Right hindlimb (tissue), 1 donor: ENCODE measurements around the gene GKN2.
A peak's percentile ranks its signal among the peaks of the same experiment; 100 is the strongest.

Experiments
- DNase-seq: peaks from one replicate; pipeline ENCODE4 v3.0.0-alpha.2; 2018

The GKN2 gene

GRCh38 chr2:68952887-68953521 is at the start of gene GKN2:
TSS of gene GKN2 (minus strand) at chr2:68952893. CDS start at chr2:68952861, 32 bp downstream.
- no peak for DNase-seq

- no peak for DNase-seq
These were observed 49.2 kb upstream of the GKN2 start for GRCh38 chr2:69001879-69002278.

GRCh38 chr2:68997401-68997800 is 44.7 kb upstream of the GKN2 start:
- DNase-seq: no peak

DNA sequence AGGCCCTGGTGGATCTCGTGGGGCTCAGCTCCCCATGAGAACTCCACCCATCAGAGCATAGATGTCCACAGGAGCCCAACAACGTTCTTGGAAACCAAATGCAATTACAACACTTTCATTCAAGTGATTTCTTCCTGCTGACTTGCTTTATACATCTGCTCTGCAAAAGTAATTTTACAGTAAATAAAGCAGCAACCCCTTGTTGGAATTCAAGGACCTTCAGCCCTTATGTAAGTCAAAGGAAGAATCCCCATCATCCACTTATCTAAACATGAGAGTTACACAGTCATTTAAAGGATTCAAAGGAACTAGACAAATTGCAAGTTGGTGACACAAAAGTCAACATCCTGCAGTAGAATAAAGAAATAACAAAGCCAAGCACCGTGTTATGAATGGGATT is 43.2 kb upstream of the GKN2 start:
- no peak for DNase-seq

- DNase-seq: peak; percentile 49
These were observed 42.2 kb upstream of the GKN2 start for GRCh38 chr2:68994864-68995263.

- no peak for DNase-seq
These were observed 41.0 kb upstream of the GKN2 start for GRCh38 chr2:68993660-68994059.

GRCh38 chr2:68992933-68993332 is 40.2 kb upstream of the GKN2 start:
- DNase-seq: no peak

- DNase-seq: no peak
These were observed 39.6 kb upstream of the GKN2 start for GRCh38 chr2:68992341-68992740.

- DNase-seq: no peak
These were observed 36.3 kb upstream of the GKN2 start for GRCh38 chr2:68989035-68989434.

GRCh38 chr2:68987021-68987503 is 34.4 kb upstream of the GKN2 start:
- DNase-seq: no peak

GRCh38 chr2:68980956-68981355 is 28.3 kb upstream of the GKN2 start:
- no peak for DNase-seq

DNA sequence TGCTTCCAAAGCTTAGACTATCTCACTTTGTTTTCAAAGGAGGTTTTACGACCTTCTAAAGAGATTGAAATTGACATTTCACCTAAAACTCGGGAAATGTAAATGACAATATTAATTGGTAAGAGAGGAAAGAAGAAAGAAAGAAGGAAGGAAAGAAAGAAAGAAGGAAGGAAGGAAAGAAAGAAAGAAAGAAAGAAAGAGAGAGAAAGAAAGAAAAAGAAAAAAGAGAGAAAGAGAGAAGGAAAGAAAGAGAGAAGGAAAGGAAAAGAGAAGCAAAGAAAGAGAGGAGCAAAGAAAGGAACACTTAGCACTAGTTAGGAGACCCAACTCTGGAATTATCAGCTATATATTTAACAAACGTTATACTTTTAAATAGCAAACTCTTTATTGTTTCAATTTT is 25.4 kb upstream of the GKN2 start:
- DNase-seq: no peak

DNA sequence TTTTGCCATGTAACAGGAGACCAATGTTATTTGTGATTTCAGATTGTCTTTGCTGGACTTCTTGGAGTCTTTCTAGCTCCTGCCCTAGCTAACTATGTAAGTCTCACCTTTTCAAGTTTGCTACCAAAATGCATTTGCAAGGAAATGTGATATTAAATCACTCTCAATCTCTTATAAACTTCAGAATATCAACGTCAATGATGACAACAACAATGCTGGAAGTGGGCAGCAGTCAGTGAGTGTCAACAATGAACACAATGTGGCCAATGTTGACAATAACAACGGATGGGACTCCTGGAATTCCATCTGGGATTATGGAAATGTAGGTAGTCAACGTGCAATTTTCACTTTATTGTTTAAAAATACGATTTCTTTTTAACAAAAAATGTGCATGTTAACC is 24.8 kb upstream of the GKN2 start:
- DNase-seq: no peak

DNA sequence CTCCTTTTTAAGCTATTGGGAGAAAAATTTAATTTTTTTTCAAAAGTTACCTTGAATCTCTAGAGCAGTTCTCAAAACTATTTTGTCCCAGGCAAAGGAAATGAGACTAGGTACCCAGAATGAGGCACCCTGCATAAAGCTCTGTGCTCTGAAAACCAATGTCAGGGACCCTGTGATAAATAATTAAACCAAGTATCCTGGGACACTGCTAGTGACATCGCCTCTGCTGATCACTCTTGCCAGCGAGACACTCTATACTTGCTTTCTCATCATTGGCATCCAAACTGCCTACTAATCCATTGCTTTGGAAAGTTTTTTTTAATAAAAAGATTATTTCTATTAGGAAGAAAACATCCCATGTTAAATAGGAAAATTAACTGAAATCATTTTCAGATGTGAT is 23.2 kb upstream of the GKN2 start:
- no peak for DNase-seq

GRCh38 chr2:68974946-68975665 is 22.4 kb upstream of the GKN2 start:
- no peak for DNase-seq

DNA sequence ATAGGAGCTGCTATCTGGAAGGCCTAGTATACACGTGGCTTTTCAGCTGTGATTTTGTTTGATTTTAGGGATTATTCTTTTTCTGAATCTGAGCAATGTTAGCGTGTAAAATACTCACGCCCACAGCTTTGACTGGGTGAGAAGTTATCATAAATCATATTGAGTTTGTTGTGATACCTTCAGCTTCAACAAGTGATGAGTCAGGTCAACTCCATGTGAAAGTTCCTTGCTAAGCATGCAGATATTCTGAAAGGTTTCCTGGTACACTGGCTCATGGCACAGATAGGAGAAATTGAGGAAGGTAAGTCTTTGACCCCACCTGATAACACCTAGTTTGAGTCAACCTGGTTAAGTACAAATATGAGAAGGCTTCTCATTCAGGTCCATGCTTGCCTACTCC is 21.6 kb upstream of the GKN2 start, which contains the start of gene GKN1:
Gene GKN1, plus strand, starts transcription at position 386 of the 400 bp plus-strand sequence. CDS start 42 bp downstream, outside the sequence.
- no peak for DNase-seq

DNA sequence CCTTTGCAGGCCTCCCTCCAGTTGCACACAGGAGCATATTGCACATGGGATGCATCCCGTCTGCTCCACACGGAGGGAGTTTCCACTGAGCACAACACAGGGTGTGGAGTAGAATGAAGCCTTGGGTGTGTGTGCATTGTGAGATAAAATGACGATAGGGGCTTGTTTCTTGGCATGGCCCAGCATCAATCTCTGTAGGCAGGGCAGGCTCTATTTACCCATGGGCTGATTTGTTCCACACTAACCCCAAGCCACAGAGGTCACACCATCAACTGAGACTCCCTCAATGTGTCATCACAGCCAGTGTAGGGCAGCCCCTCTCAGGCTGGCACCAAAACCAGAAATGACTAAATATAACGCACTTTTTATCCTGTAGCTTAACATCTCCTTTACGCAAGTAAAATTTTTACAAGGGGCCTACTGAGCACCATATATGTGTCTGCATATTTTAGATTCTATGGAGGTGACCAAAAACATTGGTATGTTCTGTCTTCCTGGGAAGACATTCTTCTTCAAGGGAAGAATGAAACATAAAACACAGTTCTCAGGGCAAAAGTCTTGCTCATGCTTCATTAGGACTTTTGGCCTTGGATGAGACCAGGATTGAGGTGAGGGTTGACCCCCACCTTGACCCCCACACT is 19.0 kb upstream of the GKN2 start:
- DNase-seq: no peak

- DNase-seq: peak; percentile 44
These were observed 18.0 kb upstream of the GKN2 start for GRCh38 chr2:68970566-68971265.

DNA sequence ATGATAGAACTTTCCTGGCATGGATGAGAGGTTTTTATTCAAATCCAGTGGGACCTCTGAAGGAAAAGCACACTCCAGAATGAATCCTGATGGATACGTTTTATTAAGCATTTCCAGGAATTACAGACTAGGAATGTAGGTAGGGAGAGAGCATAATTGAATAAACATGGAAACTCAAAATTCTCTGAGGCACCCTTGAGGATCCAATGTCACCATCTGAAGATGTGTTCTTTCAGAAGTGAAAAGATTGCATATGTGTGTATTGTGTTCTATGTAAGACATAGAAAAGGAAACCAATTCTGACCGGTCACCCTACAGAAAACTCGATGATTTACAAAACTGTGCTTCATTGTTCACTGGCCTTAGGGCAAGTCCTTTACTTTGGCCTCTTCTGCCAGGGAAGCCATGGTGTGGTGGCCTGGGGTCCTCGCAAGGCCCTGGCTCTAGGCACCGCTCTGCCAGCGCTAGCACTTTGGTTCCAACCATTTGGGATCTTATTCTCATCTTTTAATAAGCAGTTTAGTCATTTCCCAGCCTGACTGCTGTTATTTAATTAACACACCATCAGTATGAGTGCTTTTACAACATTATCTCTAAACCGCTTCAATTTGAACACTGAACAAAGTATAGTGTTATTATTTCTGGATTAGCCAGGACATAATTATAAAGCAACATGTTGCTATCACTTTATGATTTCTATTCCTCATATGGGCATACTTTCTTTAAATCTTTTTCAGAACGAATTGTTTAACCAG is 17.2 kb upstream of the GKN2 start:
- no peak for DNase-seq

- no peak for DNase-seq
These were observed 15.5 kb upstream of the GKN2 start for GRCh38 chr2:68968221-68968620.

- no peak for DNase-seq
These were observed 11.6 kb upstream of the GKN2 start for GRCh38 chr2:68964282-68964681.

- no peak for DNase-seq
These were observed 8.7 kb upstream of the GKN2 start for GRCh38 chr2:68961380-68961779.

DNA sequence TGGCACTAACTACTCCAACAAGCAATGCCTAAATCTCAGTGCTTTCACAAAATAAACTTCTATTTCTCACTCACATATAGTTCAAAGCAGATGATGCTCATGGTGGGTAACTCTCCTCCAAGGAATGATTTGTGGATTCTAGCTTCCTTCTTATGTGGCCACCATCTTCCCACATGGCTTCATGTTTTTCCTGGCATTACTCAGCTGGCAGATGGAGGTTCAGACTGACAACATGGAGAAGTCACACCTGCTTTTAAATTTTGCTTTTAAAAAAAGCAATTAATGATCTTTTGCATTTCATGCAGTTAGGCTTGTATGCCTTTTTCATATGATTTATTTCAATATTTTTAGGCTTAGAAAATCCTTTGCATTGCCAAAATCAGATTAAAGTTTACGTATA is 6.3 kb upstream of the GKN2 start:
- DNase-seq: no peak
